ENCODE data around the gene TTLL7. TPM values are rescaled to one million over a fixed set of nuclear protein-coding genes. Genes with fewer than 3 reads are reported as not detected.

TTLL7 gene
- total and polyA plus RNA-seq, 2 experiments from 2014 or later: 4.1 to 6.7 TPM

DNA sequence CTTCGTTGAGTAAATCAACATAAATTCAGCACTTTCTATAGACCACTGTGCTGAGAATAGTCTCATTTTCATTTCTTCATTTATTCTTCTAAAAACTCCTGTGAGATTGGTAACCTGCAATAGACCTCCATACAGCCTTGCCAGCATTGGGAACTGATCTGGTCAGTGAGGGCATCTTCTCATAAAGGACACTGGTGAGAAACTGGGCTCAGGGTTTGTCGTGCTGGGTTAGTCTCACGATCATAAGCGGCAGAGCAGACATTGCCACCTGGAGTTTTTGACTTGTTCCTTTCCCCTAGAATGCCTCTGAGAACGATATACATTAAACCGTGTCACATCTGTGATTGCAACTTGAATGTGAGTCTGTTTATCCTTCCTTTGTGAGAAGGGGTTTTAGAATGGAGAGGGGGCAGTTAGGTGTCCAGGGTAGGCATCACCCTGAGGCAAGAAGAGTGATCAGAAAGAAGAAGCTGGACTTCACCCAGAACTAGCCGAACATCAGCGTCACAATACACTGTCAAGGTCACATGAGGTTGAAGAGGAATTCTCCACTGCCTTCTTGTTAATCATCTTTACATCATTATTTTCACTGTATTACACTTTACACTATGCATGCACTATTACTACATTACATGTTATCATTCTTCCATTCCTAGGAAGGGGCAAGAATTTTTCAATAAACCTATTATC, 1.4 kb upstream of the TTLL7 start:
- Histone ChIP-seq H3K27ac (ENCODE audit: low read depth) (no peak overlapping the region), H2AFZ (no peak overlapping the region), H3K36me3 (ENCODE audit: insufficient read depth) (no peaks in the 10 kb centered on the region), H3K4me3 (peak overlapping the region; percentile 86; the same call in 1 of the 2 replicates), H3K4me1 (ENCODE audit: insufficient read depth) (peaks cover 10% of the 10 kb centered on the region; the same call in 1 of the 2 replicates), H3F3A (replicated peaks; ENCODE audit: low read depth) (no peaks in the 10 kb centered on the region), H4K20me1 (replicated peaks; ENCODE audit: insufficient read depth) (0 out of 2 replicates have a peak, but pooled peaks cover 3% of the 10 kb centered on the region), H3K79me2 (replicated peaks; ENCODE audit: insufficient read depth) (no peaks in the 10 kb centered on the region; the same call in 1 of the 2 replicates), H3K4me2 (no peak overlapping the region), H3K9me2 (ENCODE audit: insufficient read depth) (no peaks in the 10 kb centered on the region), H3K27me3 (ENCODE audit: insufficient read depth) (peaks cover 58% of the 10 kb centered on the region)
- TF ChIP-seq, protein P1, sequence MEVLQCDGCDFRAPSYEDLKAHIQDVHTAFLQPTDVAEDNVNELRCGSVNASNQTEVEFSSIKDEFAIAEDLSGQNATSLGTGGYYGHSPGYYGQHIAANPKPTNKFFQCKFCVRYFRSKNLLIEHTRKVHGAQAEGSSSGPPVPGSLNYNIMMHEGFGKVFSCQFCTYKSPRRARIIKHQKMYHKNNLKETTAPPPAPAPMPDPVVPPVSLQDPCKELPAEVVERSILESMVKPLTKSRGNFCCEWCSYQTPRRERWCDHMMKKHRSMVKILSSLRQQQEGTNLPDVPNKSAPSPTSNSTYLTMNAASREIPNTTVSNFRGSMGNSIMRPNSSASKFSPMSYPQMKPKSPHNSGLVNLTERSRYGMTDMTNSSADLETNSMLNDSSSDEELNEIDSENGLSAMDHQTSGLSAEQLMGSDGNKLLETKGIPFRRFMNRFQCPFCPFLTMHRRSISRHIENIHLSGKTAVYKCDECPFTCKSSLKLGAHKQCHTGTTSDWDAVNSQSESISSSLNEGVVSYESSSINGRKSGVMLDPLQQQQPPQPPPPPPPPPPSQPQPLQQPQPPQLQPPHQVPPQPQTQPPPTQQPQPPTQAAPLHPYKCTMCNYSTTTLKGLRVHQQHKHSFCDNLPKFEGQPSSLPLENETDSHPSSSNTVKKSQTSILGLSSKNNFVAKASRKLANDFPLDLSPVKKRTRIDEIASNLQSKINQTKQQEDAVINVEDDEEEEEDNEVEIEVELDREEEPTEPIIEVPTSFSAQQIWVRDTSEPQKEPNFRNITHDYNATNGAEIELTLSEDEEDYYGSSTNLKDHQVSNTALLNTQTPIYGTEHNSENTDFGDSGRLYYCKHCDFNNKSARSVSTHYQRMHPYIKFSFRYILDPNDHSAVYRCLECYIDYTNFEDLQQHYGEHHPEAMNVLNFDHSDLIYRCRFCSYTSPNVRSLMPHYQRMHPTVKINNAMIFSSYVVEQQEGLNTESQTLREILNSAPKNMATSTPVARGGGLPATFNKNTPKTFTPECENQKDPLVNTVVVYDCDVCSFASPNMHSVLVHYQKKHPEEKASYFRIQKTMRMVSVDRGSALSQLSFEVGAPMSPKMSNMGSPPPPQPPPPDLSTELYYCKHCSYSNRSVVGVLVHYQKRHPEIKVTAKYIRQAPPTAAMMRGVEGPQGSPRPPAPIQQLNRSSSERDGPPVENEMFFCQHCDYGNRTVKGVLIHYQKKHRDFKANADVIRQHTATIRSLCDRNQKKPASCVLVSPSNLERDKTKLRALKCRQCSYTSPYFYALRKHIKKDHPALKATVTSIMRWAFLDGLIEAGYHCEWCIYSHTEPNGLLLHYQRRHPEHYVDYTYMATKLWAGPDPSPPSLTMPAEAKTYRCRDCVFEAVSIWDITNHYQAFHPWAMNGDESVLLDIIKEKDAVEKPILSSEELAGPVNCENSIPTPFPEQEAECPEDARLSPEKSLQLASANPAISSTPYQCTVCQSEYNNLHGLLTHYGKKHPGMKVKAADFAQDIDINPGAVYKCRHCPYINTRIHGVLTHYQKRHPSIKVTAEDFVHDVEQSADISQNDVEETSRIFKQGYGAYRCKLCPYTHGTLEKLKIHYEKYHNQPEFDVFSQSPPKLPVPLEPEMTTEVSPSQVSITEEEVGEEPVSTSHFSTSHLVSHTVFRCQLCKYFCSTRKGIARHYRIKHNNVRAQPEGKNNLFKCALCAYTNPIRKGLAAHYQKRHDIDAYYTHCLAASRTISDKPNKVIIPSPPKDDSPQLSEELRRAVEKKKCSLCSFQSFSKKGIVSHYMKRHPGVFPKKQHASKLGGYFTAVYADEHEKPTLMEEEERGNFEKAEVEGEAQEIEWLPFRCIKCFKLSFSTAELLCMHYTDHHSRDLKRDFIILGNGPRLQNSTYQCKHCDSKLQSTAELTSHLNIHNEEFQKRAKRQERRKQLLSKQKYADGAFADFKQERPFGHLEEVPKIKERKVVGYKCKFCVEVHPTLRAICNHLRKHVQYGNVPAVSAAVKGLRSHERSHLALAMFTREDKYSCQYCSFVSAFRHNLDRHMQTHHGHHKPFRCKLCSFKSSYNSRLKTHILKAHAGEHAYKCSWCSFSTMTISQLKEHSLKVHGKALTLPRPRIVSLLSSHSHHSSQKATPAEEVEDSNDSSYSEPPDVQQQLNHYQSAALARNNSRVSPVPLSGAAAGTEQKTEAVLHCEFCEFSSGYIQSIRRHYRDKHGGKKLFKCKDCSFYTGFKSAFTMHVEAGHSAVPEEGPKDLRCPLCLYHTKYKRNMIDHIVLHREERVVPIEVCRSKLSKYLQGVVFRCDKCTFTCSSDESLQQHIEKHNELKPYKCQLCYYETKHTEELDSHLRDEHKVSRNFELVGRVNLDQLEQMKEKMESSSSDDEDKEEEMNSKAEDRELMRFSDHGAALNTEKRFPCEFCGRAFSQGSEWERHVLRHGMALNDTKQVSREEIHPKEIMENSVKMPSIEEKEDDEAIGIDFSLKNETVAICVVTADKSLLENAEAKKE (CRISPR knock-in tag; IDR thresholded peaks at IDR 0.05): no peak
- TF ChIP-seq, protein P2, sequence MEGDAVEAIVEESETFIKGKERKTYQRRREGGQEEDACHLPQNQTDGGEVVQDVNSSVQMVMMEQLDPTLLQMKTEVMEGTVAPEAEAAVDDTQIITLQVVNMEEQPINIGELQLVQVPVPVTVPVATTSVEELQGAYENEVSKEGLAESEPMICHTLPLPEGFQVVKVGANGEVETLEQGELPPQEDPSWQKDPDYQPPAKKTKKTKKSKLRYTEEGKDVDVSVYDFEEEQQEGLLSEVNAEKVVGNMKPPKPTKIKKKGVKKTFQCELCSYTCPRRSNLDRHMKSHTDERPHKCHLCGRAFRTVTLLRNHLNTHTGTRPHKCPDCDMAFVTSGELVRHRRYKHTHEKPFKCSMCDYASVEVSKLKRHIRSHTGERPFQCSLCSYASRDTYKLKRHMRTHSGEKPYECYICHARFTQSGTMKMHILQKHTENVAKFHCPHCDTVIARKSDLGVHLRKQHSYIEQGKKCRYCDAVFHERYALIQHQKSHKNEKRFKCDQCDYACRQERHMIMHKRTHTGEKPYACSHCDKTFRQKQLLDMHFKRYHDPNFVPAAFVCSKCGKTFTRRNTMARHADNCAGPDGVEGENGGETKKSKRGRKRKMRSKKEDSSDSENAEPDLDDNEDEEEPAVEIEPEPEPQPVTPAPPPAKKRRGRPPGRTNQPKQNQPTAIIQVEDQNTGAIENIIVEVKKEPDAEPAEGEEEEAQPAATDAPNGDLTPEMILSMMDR (conservative IDR thresholded peaks at IDR 0.05; ENCODE audit: low read depth in 2 of 2): no peak
- H3K4me1 Mint-ChIP-seq: peaks cover 10% of the 10 kb centered on the region; the same call in 2 of the 3 replicates
- H3K4me3 Mint-ChIP-seq: peak overlapping the region; percentile 88
- H3K27me3 Mint-ChIP-seq (ENCODE audit: insufficient read depth, low read depth, poor library complexity): peaks cover 31% of the 10 kb centered on the region
- ATAC-seq: no peak
- H3K9me3 Mint-ChIP-seq: peaks cover 3% of the 10 kb centered on the region; the same call in 1 of the 3 replicates
- no peak for DNase-seq (ENCODE audit: low spot score)
- H3K36me3 Mint-ChIP-seq (ENCODE audit: low read depth): no peaks in the 10 kb centered on the region
- no peak overlapping the region for H3K27ac Mint-ChIP-seq

Data from GM23338 (cell line).